ENCODE measurements around the gene POLG. TPM values are rescaled to one million over a fixed set of nuclear protein-coding genes. Genes with fewer than 3 reads are reported as not detected.

The POLG gene
- total RNA-seq, 1 donor, result 40.3 TPM

GRCh38 chr15:89317186-89317720 is 17.4 kb downstream of the POLG start:
- no peak overlapping the region for H3K4me3 ChIP-seq (ENCODE audit: low read depth, low read length)
- TF ChIP-seq CTCF (IDR thresholded peaks at IDR 0.05; ENCODE audit: insufficient read depth, low read length), result no peak
- DNase-seq (ENCODE audit: low read depth), result no peak

GRCh38 chr15:89316504-89316903 is 18.1 kb downstream of the POLG start:
- H3K4me3 ChIP-seq (ENCODE audit: low read depth, low read length), result no peak overlapping the region
- no peak for DNase-seq (ENCODE audit: low read depth)
- TF ChIP-seq CTCF (IDR thresholded peaks at IDR 0.05; ENCODE audit: insufficient read depth, low read length), result no peak

- no peak overlapping the region for H3K4me3 ChIP-seq (ENCODE audit: low read depth, low read length)
- TF ChIP-seq CTCF (IDR thresholded peaks at IDR 0.05; ENCODE audit: insufficient read depth, low read length), result no peak
- no peak for DNase-seq (ENCODE audit: low read depth)
Measured at GRCh38 chr15:89315375-89315929, 19.2 kb downstream of the POLG start.

DNA sequence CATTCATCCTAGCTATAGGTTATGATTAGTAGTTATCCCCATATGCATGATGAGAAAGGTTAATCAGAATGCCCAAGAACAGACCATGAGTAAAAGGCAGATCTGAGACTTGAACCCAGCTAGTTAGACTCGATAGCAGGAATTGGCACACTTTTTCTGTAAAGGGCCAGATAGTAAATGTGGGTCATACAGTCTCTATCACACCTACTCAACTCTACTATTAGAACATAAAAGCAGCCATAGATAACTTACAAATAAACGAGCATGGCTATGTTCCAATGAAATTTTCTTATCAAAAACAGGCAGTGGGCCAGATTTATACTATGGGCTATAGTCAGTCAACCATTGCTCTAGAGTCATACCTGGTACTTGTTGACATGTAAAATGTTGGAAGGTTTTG is 24.6 kb downstream of the POLG start:
- no peak for TF ChIP-seq CTCF (IDR thresholded peaks at IDR 0.05; ENCODE audit: insufficient read depth, low read length)
- H3K4me3 ChIP-seq (ENCODE audit: low read depth, low read length), result no peak overlapping the region
- no peak for DNase-seq (ENCODE audit: low read depth)

DNA sequence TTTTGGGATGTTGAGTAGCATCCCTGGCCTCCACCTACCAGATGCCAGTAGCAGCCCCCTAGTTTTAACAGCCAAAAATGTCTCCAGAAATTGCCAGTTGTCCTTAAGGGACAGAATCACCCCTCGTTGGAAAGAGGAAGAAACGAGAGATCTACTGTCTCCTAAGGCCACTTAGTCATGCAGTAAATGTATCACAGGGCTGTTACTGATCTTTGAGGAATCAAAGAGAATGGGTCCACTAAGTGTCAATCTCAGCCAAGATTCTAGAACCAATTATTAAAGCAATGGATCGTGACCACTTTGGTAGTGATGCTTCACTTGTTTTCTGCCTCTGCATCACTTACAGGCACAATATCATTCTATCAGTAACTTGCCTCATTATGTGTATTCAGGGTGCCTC is 26.4 kb downstream of the POLG start:
- TF ChIP-seq CTCF (IDR thresholded peaks at IDR 0.05; ENCODE audit: insufficient read depth, low read length), result no peak
- no peak overlapping the region for H3K4me3 ChIP-seq (ENCODE audit: low read depth, low read length)
- no peak for DNase-seq (ENCODE audit: low read depth)

GRCh38 chr15:89307791-89308190 is 26.8 kb downstream of the POLG start:
- no peak overlapping the region for H3K4me3 ChIP-seq (ENCODE audit: low read depth, low read length)
- DNase-seq (ENCODE audit: low read depth), result peak; percentile 13
- TF ChIP-seq CTCF (IDR thresholded peaks at IDR 0.05; ENCODE audit: insufficient read depth, low read length), result no peak

DNA sequence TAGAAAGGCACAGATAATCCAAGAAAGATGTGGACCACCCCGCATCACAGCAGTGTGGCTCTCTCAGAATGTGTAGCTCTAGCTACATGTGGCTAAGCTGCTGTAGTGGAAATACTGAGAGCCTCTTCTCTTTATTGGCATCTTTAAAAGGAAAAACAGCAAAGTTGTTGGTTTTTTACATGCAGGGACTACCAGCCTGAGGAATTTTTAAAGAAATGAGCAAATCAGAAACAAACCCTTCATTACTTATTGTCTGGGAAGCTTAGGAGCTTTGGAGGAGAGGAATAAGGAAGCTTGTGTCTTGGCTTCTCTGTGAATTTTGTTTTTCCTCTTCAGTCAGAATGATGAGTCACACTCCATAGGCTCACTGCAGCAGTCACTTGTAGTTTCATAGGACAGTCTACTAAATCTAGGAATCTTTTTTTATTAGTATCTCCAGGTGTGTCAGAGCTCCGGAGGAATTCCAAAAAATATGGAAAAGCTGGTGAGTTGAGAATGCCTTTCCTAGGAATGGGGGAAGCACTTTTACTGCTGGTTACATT is 27.5 kb downstream of the POLG start:
- peak; percentile 44 for DNase-seq (ENCODE audit: low read depth)

More for the DNA sequence above, 27.5 kb downstream of the POLG start:
- no peak overlapping the region for H3K4me3 ChIP-seq (ENCODE audit: low read depth, low read length)
- TF ChIP-seq CTCF (IDR thresholded peaks at IDR 0.05; ENCODE audit: insufficient read depth, low read length), result no peak

Data from fibroblast of the aortic adventitia (primary cell).